Left lung (tissue), 10 donors: Measurements from ENCODE around the gene IMPDH2. TPM values are rescaled to one million over a fixed set of nuclear protein-coding genes. Genes with fewer than 3 reads are reported as not detected.

Source experiments
- ATAC-seq: fragments of 200-7000 bp; cut with Tn5 transposase; one replicate; pipeline ENCODE4 v1.9.1; 2020; ENCODE audit warnings: moderate library complexity
- DNase-seq, 4 donors: peaks; one replicate each; pipeline ENCODE4 v3.0.0-alpha.2; 2013 to 2020
- H3K27ac ChIP-seq, 2 donors: fragments of 200-600 bp; sonication (generic) in 1 of 2; one replicate each; pipeline versions ENCODE4 v1.5.0 to v1.8.0; 2020 to 2021
- H3K27me3 ChIP-seq, 2 donors: fragments of 200-600 bp; sonication (generic) in 1 of 2; one replicate each; pipeline versions ENCODE4 v1.5.0 to v1.8.0; 2020 to 2021
- H3K36me3 ChIP-seq, 2 donors: fragments of 200-600 bp; sonication (generic) in 1 of 2; one replicate each; pipeline versions ENCODE4 v1.5.0 to v1.8.0; 2020 to 2021
- H3K4me1 ChIP-seq, 2 donors: fragments of 200-600 bp; one replicate each; pipeline ENCODE4 v1.8.0; 2021
- H3K4me3 ChIP-seq, 2 donors: fragments of 200-600 bp; sonication (generic) in 1 of 2; one replicate each; pipeline versions ENCODE4 v1.5.0 to v1.8.0; 2020 to 2021; ENCODE audit warnings: mild to moderate bottlenecking in 1 of 2
- H3K9me3 ChIP-seq, 2 donors: fragments of 200-600 bp; sonication (generic) in 1 of 2; one replicate each; pipeline versions ENCODE4 v1.5.0 to v1.8.0; 2020 to 2021
- CTCF ChIP-seq, 2 donors: fragments of 200-600 bp; sonication (generic) in 1 of 2; IDR thresholded peaks; one replicate each; pipeline versions ENCODE4 v1.5.0 to v1.8.0; 2021; ENCODE audit warnings: antibody characterized with exemption in 2 of 2
- intact Hi-C, 2 donors: fragments of 100-400 bp; cut with DNase I; formaldehyde crosslinking; loops; one replicate each; pipeline versions ENCODE4 v1.11.2 to v1.14.2; 2022
- polyA plus RNA-seq, 6 donors: library from polyadenylated mRNA; unstranded; fragments of 120-200 nt; gene quantifications; one replicate each; pipeline ENCODE4 v1.2.1, GENCODE V29; 2013; ENCODE audit not compliant: insufficient read length in 6 of 6
- total RNA-seq, 2 donors: library from RNA; stranded (reverse); fragmentation: NEBNext Ultra II Directional; extraction: Animal tissue kit (Norgen Biotek cat#: 25700); gene quantifications; one replicate each; pipeline ENCODE4 v1.2.1, GENCODE V29; 2021
- donor health status: DM: no; HTN: yes; CAD: no.
- donor health status: DM: no; HTN: no; CAD: no.

IMPDH2 gene
- total and polyA plus RNA-seq, 8 donors = 136 to 321 (median 296) TPM

DNA sequence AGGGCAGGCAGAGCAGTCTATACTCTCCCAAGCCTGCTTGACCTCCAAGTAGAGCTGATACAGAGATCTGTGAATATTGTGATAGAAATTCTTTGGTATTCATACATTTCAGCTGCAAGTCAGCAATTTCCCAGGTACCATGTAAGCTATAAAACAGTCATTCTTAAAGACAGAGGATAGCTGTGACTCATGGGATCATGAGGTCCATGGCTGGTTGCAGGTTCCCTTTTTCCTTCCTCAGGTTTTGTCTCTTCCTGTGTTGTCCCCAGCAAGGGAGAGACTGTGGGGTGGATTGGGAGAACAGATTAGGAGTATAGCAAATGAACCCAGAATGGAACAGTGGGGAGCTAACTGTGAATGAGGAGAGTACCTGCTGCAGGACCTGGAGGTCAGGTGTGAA is 44.5 kb downstream of the IMPDH2 start:
- DNase-seq (no peak), ATAC-seq (no peak)
- no peak for TF ChIP-seq CTCF (IDR thresholded peaks at IDR 0.05)
- H3K4me3 ChIP-seq = no peak overlapping the region
- intact Hi-C loops = no loop called here
- H3K27ac ChIP-seq = no peak overlapping the region
- H3K27me3 ChIP-seq = no peaks in the 10 kb centered on the region
- no peaks in the 10 kb centered on the region for H3K9me3 ChIP-seq
- peaks cover 5 to 15% of the 10 kb centered on the region in 2 donors for H3K4me1 ChIP-seq
- peaks cover 0 to 67% of the 10 kb centered on the region in 2 donors for H3K36me3 ChIP-seq

DNA sequence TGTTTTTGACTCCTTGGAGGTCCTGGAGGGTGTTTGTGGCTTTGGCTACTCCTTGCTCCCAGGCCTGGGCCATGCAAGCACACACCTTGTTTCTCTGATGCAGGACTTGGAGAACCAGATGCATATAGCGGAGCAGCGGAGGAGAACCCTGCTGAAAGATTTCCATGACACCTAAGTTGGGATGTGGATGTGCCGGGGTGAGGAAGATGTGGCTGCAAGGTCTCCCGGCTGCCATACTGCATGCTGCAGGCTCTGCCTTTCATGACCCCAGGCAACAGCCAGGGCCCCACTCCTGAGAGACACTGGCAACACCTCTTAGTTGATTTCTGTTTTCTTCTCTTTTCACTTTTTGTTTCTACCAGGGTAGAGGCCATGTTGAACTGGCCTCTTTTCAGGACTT is 46.1 kb downstream of the IMPDH2 start:
- ATAC-seq = no peak
- Histone ChIP-seq H3K36me3 (peaks cover 0 to 81% of the 10 kb centered on the region in 2 donors), H3K4me1 (peaks cover 0 to 5% of the 10 kb centered on the region in 2 donors), H3K9me3 (no peaks in the 10 kb centered on the region), H3K27ac (no peak overlapping the region), H3K4me3 (no peak overlapping the region), H3K27me3 (no peaks in the 10 kb centered on the region)
- TF ChIP-seq CTCF (IDR thresholded peaks at IDR 0.05) = no peak
- DNase-seq = no peak
- intact Hi-C loops = no loop called here

- peaks cover 0 to 85% of the 10 kb centered on the region in 2 donors for H3K36me3 ChIP-seq
- H3K27ac ChIP-seq = no peak overlapping the region
- H3K27me3 ChIP-seq = no peaks in the 10 kb centered on the region
- TF ChIP-seq CTCF (IDR thresholded peaks at IDR 0.05) = no peak
- DNase-seq (no peak), ATAC-seq (no peak)
- no peak overlapping the region for H3K4me3 ChIP-seq
- no peaks in the 10 kb centered on the region for H3K9me3 ChIP-seq
- H3K4me1 ChIP-seq = peaks cover 0 to 2% of the 10 kb centered on the region in 2 donors
- intact Hi-C loops = no loop called here
Observed at GRCh38 chr3:48982686-48983085, 46.5 kb downstream of the IMPDH2 start.

GRCh38 chr3:48982016-48982415 is 47.2 kb downstream of the IMPDH2 start:
- ATAC-seq (no peak), DNase-seq (no peak)
- intact Hi-C loops = no loop called here
- no peaks in the 10 kb centered on the region for H3K9me3 ChIP-seq
- no peak overlapping the region for H3K4me3 ChIP-seq
- no peak for TF ChIP-seq CTCF (IDR thresholded peaks at IDR 0.05)
- H3K27me3 ChIP-seq = no peaks in the 10 kb centered on the region
- H3K4me1 ChIP-seq = no peaks in the 10 kb centered on the region
- no peak overlapping the region for H3K27ac ChIP-seq
- H3K36me3 ChIP-seq = peaks cover 0 to 92% of the 10 kb centered on the region in 2 donors

DNA sequence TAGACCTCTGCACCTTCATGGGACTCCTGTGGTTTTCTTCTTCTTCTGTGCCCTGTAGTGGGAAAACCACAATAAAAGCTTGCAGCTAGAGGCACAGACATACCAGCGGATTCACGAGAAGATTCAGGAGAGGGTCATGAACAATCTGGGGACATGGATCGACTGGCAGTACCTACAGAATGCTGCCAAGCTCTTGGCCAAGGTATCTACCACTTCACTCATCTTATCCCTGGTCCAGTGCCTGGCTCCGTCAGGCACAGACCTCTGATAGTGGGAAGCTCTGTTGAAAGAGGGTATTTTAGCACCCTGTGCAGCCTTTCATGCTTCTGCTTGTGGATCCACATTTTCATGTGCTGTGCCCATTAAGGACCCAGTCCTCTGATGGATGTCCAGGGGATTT is 48.9 kb downstream of the IMPDH2 start:
- H3K9me3 ChIP-seq = no peaks in the 10 kb centered on the region
- H3K27ac ChIP-seq = no peak overlapping the region
- H3K36me3 ChIP-seq = peaks cover 0 to 98% of the 10 kb centered on the region in 2 donors
- intact Hi-C loops = no loop called here
- TF ChIP-seq CTCF (IDR thresholded peaks at IDR 0.05) = no peak
- H3K4me1 ChIP-seq = no peaks in the 10 kb centered on the region
- no peak overlapping the region for H3K4me3 ChIP-seq
- no peaks in the 10 kb centered on the region for H3K27me3 ChIP-seq
- no peak for DNase-seq
- no peak for ATAC-seq
